ENCODE measurements around the gene ZNF775.
A peak's percentile ranks its signal among the peaks of the same experiment; 100 is the strongest.

Gene ZNF775

DNA sequence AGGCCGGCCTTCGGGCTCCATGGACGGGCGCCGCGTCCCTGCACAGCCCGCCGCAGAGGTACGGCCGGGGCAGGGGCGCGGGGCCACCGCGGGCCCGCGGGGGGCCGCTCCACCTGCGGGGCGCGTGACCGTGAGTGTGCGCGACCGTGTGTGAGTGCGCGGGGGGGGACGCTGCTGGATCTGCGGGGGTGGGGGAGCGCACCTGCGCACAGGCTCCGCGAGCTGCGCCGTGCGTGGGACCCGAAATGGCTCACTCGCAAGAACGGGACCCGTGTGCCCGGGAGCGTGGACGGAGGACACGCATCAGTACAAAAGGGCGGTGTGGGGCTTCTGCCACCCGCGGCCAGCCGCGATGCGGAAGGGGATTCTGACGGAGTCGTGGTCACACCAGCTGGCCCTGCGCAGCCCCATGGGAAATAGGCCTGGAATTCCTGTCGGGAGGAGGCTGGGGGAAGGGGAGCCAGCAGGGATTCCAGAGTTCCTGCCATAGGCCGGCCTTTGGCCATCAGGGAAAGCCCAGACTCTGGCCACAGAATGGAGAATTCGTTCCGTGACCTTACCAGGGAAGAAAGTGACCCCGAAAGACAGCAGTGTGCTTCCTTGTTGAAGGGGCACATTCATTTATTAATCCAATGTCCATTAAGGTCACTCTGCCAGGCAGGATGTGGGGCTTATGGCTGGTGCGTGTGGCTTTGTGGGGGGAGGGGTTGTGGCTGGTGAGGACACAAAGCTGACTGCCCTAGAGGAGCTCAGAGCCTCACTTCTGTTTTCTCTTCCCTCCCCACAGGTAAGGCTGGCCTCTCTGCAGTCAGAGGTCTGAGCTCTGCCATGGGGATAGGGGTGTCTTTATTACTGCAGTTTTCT, 10.0 kb upstream of the ZNF775 start:
- TF ChIP-seq, protein P1, sequence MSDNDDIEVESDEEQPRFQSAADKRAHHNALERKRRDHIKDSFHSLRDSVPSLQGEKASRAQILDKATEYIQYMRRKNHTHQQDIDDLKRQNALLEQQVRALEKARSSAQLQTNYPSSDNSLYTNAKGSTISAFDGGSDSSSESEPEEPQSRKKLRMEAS (IDR thresholded peaks at IDR 0.05), result peak; percentile 14; the same call in 1 of the 2 replicates
- TF ChIP-seq RAD21 (IDR thresholded peaks at IDR 0.05; ENCODE audit: low read depth) (0 out of 2 replicates have a peak, but pooled peaks have one; percentile 5), TAF1 (IDR thresholded peaks at IDR 0.05; ENCODE audit: low read depth) (peak; percentile 49; the same call in 1 of the 2 replicates), TEAD4 (IDR thresholded peaks at IDR 0.05) (peak; percentile 84), EGR1 (IDR thresholded peaks at IDR 0.05) (peak; percentile 46), CEBPB (IDR thresholded peaks at IDR 0.05) (no peak)
- TF ChIP-seq, protein P2, sequence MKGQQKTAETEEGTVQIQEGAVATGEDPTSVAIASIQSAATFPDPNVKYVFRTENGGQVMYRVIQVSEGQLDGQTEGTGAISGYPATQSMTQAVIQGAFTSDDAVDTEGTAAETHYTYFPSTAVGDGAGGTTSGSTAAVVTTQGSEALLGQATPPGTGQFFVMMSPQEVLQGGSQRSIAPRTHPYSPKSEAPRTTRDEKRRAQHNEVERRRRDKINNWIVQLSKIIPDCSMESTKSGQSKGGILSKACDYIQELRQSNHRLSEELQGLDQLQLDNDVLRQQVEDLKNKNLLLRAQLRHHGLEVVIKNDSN (IDR thresholded peaks at IDR 0.05), result no peak

DNA sequence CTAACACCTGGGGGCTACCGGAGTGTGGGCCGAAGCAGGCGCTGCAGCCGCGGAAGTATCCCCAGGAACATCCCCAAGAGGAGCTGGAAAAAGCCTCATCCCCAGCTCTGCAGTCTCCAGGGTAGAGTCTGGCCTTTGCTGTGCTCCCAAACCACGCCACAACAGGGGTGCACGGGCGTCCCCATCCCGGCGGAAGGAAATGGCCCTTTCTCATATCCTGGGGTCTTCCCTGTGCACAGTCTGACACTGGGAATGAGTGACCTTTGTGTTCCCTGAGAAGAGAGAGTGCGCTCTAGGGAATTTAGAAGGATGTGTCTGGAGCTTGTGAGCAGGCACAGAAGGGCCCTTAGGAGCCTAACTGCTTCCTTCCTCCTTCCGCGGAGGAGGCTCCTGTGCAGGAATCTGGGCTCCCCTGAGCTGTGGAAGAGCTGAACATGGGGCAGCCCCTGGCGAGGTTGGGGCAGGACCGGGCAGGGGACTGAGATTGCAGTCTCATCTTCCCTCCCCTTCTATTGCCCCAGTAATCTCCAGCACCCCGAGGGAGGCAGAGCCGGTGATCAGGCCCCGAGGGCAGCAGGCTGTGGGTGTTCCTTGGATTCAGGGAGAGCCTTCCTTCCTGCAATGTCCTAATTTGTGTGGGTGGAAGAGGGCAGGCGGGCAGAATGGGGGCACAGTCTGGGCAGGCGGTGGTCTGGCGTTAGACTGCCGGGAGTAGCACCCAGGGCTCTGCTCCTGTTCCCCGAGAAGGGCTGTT, 9.2 kb upstream of the ZNF775 start:
- no peak for TF ChIP-seq EP300 (IDR thresholded peaks at IDR 0.05; ENCODE audit: borderline replicate concordance)
- no peak for TF ChIP-seq TAF1 (IDR thresholded peaks at IDR 0.05; ENCODE audit: low read depth)

DNA sequence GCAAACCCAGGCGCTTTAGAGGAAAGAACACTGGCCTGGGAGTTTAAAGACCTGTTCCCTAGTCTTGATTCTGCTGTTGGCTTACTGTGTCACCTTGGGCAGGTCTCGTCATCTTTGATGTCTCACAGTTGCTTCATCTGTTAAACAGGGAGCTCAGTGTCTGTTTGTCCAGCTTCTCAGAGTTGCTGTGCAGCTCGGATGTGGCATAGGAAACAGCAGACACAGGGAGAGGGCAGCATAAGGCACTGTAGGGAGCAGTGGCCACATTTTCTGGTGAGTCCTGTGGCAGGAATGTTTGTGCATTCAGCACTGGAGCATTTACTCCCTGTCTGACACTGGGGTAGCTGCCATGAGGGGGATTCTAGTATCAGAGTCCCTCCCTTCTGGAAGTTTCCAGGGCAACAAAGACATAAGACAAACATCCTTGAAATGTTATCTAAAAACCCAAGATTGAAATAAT, 8.5 kb upstream of the ZNF775 start:
- TF ChIP-seq ZBTB7A (IDR thresholded peaks at IDR 0.05; ENCODE audit: low read depth), result no peak
- TF ChIP-seq TEAD4 (IDR thresholded peaks at IDR 0.05), result no peak
- no peak for TF ChIP-seq NFIC (IDR thresholded peaks at IDR 0.05)
- no peak for TF ChIP-seq RAD21 (IDR thresholded peaks at IDR 0.05; ENCODE audit: low read depth)
- no peak for TF ChIP-seq TCF12 (IDR thresholded peaks at IDR 0.05; ENCODE audit: low read depth)
- TF ChIP-seq EGR1 (IDR thresholded peaks at IDR 0.05), result no peak
- TF ChIP-seq, protein P2 (IDR thresholded peaks at IDR 0.05), result no peak
- TF ChIP-seq, protein P1 (IDR thresholded peaks at IDR 0.05), result no peak
- no peak for TF ChIP-seq TAF1 (IDR thresholded peaks at IDR 0.05; ENCODE audit: low read depth)
- TF ChIP-seq, protein P3, sequence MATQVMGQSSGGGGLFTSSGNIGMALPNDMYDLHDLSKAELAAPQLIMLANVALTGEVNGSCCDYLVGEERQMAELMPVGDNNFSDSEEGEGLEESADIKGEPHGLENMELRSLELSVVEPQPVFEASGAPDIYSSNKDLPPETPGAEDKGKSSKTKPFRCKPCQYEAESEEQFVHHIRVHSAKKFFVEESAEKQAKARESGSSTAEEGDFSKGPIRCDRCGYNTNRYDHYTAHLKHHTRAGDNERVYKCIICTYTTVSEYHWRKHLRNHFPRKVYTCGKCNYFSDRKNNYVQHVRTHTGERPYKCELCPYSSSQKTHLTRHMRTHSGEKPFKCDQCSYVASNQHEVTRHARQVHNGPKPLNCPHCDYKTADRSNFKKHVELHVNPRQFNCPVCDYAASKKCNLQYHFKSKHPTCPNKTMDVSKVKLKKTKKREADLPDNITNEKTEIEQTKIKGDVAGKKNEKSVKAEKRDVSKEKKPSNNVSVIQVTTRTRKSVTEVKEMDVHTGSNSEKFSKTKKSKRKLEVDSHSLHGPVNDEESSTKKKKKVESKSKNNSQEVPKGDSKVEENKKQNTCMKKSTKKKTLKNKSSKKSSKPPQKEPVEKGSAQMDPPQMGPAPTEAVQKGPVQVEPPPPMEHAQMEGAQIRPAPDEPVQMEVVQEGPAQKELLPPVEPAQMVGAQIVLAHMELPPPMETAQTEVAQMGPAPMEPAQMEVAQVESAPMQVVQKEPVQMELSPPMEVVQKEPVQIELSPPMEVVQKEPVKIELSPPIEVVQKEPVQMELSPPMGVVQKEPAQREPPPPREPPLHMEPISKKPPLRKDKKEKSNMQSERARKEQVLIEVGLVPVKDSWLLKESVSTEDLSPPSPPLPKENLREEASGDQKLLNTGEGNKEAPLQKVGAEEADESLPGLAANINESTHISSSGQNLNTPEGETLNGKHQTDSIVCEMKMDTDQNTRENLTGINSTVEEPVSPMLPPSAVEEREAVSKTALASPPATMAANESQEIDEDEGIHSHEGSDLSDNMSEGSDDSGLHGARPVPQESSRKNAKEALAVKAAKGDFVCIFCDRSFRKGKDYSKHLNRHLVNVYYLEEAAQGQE (IDR thresholded peaks at IDR 0.05; ENCODE audit: low read depth), result no peak
- no peak for TF ChIP-seq CREB1 (IDR thresholded peaks at IDR 0.05; ENCODE audit: low read depth)
- no peak for TF ChIP-seq FOXM1 (IDR thresholded peaks at IDR 0.05; ENCODE audit: borderline replicate concordance, low read depth)
- no peak for TF ChIP-seq CEBPB (IDR thresholded peaks at IDR 0.05)
- no peak for TF ChIP-seq EP300 (IDR thresholded peaks at IDR 0.05; ENCODE audit: borderline replicate concordance)
- no peak for TF ChIP-seq YY1 (IDR thresholded peaks at IDR 0.05; ENCODE audit: low read depth)

DNA sequence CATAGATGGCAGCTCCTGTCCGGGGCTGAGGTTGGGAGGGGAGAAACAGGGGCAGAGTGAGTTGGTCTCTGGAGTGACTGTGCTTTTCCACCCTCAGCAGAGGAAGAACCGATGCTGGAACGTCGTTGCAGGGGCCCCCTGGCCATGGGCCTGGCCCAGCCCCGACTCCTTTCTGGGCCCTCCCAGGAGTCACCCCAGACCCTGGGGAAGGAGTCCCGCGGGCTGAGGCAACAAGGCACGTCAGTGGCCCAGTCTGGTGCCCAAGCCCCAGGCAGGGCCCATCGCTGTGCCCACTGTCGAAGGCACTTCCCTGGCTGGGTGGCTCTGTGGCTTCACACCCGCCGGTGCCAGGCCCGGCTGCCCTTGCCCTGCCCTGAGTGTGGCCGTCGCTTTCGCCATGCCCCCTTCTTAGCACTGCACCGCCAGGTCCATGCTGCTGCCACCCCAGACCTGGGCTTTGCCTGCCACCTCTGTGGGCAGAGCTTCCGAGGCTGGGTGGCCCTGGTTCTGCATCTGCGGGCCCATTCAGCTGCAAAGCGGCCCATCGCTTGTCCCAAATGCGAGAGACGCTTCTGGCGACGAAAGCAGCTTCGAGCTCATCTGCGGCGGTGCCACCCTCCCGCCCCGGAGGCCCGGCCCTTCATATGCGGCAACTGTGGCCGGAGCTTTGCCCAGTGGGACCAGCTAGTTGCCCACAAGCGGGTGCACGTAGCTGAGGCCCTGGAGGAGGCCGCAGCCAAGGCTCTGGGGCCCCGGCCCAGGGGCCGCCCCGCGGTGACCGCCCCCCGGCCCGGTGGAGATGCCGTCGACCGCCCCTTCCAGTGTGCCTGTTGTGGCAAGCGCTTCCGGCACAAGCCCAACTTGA, 7.8 kb upstream of the ZNF775 start:
- TF ChIP-seq YY1 (IDR thresholded peaks at IDR 0.05; ENCODE audit: low read depth) (no peak), TAF1 (IDR thresholded peaks at IDR 0.05; ENCODE audit: low read depth) (no peak), RAD21 (IDR thresholded peaks at IDR 0.05; ENCODE audit: low read depth) (no peak), ZBTB7A (IDR thresholded peaks at IDR 0.05; ENCODE audit: low read depth) (no peak)
- TF ChIP-seq, protein P1 (IDR thresholded peaks at IDR 0.05), result no peak
- TF ChIP-seq, protein P3 (IDR thresholded peaks at IDR 0.05; ENCODE audit: low read depth), result no peak

DNA sequence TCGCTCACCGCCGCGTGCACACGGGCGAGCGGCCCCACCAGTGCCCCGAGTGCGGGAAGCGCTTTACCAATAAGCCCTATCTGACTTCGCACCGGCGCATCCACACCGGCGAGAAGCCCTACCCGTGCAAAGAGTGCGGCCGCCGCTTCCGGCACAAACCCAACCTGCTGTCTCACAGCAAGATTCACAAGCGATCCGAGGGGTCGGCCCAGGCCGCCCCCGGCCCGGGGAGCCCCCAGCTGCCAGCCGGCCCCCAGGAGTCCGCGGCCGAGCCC, 7.2 kb upstream of the ZNF775 start:
- no peak for TF ChIP-seq CREB1 (IDR thresholded peaks at IDR 0.05; ENCODE audit: low read depth)

Data from Ishikawa (cell line).